ENCODE measurements around the gene DNAJC5G. TPM values are rescaled to one million over a fixed set of nuclear protein-coding genes. Genes with fewer than 3 reads are reported as not detected.
"Not testable (repeated sequence)": the region's sequence is repeated elsewhere in the genome, so short reads cannot be mapped to it uniquely, and the experiment has no call there.

Gene DNAJC5G
- total RNA-seq, 2 experiments from 2014 or later, result not detected

DNA sequence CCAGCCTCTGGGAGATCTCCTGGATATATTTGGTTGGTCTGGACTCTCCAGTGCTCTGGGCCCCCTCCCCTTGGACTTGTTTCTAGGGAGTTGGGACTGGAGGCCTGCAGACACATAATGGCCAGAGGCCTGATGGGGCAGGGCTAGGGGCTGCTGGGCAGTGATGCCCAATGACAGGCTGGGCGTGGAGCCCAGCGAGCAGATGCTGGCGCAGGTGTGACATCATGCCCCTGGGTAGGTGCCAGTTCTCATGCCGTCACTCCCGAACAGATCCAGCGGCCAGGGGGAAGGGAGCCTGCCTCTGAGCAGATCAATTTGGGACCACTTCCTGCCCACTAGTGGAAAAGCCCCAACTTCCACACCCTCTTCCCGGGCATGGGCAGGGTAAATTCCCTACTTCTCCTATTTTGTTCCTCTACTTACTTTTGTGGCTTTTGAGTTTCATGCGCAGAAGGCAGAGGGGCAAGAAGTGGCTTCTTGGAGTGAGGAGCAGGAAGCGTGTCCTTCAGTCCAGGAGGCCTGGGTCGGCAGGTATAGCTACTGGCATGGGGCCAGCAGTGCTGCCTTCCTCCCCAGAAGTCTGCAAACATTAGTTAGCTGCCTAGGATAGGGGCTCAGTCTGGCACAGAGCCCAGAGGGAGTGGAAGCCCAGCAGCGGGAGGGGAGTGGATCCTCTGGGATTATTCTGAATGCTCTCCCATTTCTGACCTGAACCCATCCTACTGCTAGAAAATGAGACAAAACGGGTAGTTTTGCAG is 41.6 kb downstream of the DNAJC5G start:
- ChIA-PET CTCF (interaction anchor here (1.0 to 1.5 kb wide), 2 partner anchors 13 to 53 kb away, joined by 3 read pairs; no protein-coding TSS in a partner anchor), POLR2A (no interaction called here)
- H3K4me1 Mint-ChIP-seq (ENCODE audit: low read depth), result peaks cover 6% of the 10 kb centered on the region
- H3K9me3 Mint-ChIP-seq (ENCODE audit: insufficient read depth), result no peaks in the 10 kb centered on the region
- DNase-seq (no peak), ATAC-seq (no peak)
- no peak overlapping the region for H3K4me3 Mint-ChIP-seq
- H3K36me3 Mint-ChIP-seq (ENCODE audit: low read depth), result peaks cover 2% of the 10 kb centered on the region
- H3K27me3 Mint-ChIP-seq (ENCODE audit: low read depth), result no peaks in the 10 kb centered on the region
- no peak overlapping the region for H3K27ac Mint-ChIP-seq

DNA sequence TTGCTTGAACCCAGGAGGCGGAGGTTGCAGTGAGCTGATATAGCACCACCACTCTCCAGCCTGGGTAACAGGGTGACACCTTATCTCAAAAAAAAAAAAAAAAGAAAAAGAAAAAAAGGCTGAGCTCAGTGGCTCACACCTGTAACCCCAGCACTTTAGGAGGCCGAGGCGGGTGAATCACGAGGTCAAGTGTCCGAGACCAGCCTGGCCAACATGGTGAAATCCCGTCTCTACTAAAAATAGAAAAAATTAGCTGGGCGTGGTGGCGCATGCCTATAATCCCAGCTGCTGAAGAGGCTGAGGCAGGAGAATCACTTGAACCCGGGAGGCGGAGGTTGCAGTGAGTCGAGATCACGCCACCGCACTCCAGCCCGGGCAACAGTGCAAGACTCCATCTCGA is 44.6 kb downstream of the DNAJC5G start:
- ATAC-seq; DNase-seq; POLR2A ChIA-PET; H3K9me3 Mint-ChIP-seq (ENCODE audit: insufficient read depth); H3K36me3 Mint-ChIP-seq (ENCODE audit: low read depth); H3K27ac Mint-ChIP-seq; CTCF ChIA-PET; H3K4me3 Mint-ChIP-seq; H3K27me3 Mint-ChIP-seq (ENCODE audit: low read depth): not testable (repeated sequence)
- peaks cover 22% of the 10 kb centered on the region for H3K4me1 Mint-ChIP-seq (ENCODE audit: low read depth)

DNA sequence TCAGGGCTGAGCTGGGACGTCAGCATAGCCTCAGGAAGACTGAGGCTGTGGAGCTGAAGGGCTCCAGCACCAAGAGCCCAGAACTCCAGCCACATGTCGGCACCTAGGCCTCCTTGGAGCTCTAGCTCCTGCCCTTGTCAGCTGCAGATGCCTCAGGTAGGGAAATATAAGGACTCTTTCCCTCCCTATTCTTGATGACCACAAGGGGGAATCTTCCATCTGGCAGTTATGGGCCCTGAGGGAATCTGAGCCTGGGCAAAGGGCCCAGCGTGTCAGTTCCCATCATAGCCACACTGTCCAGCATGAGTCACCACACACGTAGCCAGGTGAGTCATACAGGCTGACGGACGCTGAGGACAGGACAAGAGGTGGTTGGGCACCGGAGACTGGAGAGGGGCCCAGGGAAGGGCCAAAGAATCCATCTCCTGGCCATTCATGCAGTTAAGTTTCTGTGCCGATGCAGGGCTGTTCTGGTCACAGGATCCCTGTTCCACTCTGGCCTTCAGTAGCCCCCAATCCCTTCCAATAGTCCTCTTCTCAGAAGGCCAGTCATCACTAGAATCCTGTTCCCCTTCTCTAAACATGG is 45.8 kb downstream of the DNAJC5G start:
- Mint-ChIP-seq H3K9me3 (ENCODE audit: insufficient read depth) (no peaks in the 10 kb centered on the region), H3K27me3 (ENCODE audit: low read depth) (no peaks in the 10 kb centered on the region), H3K27ac (no peak overlapping the region), H3K36me3 (ENCODE audit: low read depth) (peaks cover 16% of the 10 kb centered on the region), H3K4me3 (no peak overlapping the region), H3K4me1 (ENCODE audit: low read depth) (peaks cover 22% of the 10 kb centered on the region)
- ChIA-PET POLR2A (no interaction called here), CTCF (interaction anchor here (1.2 to 4.2 kb wide), 5 partner anchors 10 to 110 kb away, joined by 3 to 36 read pairs (median 3); partner anchors contain the start of genes EIF2B4 and SNX17)
- ATAC-seq (no peak), DNase-seq (no peak)

DNA sequence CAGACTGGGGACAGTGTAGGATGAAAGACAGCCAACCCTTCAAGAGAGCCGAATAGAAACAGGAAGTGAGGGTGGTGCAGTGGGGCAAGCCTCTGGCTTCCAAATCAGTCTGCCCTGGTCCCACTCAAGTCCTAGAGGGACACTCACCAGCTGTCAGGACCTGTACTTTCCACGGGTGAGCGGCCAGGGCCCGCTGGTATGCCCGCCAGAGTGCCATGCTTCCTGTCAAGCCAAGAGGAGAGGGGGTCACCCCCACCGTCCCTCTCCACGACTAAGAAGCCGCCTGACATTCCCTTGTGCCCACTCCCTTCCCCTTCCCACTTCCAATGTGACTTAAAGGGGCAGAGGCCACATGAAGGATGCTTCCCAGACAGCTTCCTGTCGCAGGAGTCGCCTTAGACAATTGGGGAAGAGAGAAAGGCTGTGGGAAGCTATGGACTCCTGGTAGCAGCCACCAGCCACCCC is 47.1 kb downstream of the DNAJC5G start:
- Mint-ChIP-seq H3K4me1 (ENCODE audit: low read depth) (peaks cover 22% of the 10 kb centered on the region), H3K27me3 (ENCODE audit: low read depth) (no peaks in the 10 kb centered on the region), H3K9me3 (ENCODE audit: insufficient read depth) (no peaks in the 10 kb centered on the region), H3K36me3 (ENCODE audit: low read depth) (peaks cover 27% of the 10 kb centered on the region), H3K27ac (peak overlapping the region; percentile 98), H3K4me3 (peak overlapping the region; percentile 98)
- POLR2A ChIA-PET, result interaction anchor here (0.7 to 2.4 kb wide), 15 partner anchors 11 to 251 kb away, joined by 3 to 15 read pairs (median 4); partner anchors contain the start of genes EIF2B4, GTF3C2, NRBP1 and OST4
- peak; percentile 47 for ATAC-seq
- CTCF ChIA-PET, result interaction anchor here (0.8 to 4.2 kb wide), 8 partner anchors 11 to 361 kb away, joined by 3 to 36 read pairs (median 4); partner anchors contain the start of genes EIF2B4, PREB and SNX17
- DNase-seq, result peak; percentile 36

DNA sequence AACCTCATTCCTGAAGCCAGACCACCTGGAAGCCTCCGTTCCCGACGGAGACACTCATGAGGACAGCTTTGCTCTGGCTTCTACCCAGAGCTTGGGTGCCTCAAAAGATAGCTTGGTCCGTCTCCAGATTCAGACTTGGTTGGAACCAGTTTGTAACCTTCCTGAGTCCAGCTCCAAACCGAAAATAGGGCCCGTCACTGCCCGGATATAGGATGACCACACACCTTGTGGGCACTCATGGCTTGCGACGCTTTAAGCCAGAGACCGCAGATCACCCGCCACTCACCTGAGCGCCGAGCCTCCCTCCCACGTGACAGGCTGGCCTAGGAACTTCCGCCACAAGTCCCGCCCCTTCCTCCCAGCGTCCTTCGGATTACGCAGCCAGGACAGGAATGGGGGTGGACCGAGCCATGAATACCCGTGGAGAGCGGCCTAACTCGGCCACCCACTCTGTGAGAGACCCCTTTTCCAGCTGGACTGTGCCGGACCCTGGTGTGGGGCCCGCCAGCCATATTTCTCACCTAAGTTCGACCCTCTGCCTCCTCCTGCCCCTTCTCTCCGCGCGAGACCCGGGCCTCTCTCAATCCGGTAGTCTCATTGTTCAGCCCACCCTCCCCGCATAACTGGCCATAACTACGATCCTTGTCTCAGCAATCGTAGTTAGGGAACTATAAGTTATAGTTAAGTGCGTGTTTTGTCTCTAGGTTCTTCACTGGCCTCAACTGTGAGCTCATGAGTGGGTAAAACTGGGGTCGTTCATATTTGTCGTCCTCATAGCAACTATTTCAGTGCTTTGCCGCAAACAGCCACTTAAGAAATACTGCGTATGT is 47.7 kb downstream of the DNAJC5G start, which contains the start of gene MPV17:
Gene MPV17, minus strand, starts transcription at position 332 of the 830 bp plus-strand sequence. CDS start 580 bp downstream, outside the sequence.
- H3K4me1 Mint-ChIP-seq (ENCODE audit: low read depth), result peaks cover 22% of the 10 kb centered on the region
- no peaks in the 10 kb centered on the region for H3K9me3 Mint-ChIP-seq (ENCODE audit: insufficient read depth)
- H3K36me3 Mint-ChIP-seq (ENCODE audit: low read depth), result peaks cover 31% of the 10 kb centered on the region
- POLR2A ChIA-PET, result interaction anchor here (0.6 to 2.4 kb wide), 21 partner anchors 10 to 305 kb away, joined by 3 to 15 read pairs (median 4); partner anchors contain the start of genes CCDC121, EIF2B4, GPN1 and GTF3C2
- CTCF ChIA-PET, result interaction anchor here (0.8 to 4.2 kb wide), 9 partner anchors 11 to 360 kb away, joined by 3 to 36 read pairs (median 4); partner anchors contain the start of genes EIF2B4, PREB and SNX17
- DNase-seq (peak; percentile 92), ATAC-seq (peak; percentile 96)
- H3K27me3 Mint-ChIP-seq (ENCODE audit: low read depth), result no peaks in the 10 kb centered on the region
- peak within 1 kb of the TSS; percentile 98 for H3K4me3 Mint-ChIP-seq
- peak within 1 kb of the TSS; percentile 98 for H3K27ac Mint-ChIP-seq

DNA sequence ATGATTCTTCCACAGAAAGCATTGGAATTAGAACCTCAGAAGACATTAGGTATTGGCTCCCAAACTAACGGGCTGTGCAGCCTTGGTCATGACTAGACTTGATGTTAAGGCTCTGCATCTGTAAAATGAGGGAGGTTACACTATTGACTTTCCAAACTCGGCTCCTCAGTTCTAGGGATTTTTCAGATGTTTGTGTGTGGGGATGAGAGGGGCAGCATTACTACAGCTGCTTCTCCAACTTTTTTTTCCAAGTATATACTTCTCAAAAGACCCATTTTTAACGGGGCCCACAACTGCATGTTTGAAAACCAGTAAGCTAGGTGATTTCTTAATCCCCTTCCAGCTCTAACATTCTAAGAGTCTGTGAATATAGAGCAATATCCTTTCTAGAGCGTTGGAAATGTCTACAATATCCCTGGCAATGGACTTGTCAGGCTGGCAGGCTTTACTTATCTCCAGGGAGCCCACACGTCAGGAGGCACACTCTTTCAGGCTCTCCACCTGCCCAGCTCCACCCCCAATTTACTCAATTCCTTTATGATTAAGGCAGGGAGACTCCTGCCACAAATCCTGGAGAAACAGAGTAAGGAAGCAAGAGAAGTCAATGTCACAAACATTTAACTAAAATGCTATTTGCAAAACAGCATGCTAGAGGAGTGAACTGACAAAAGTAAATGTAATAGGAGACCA is 48.5 kb downstream of the DNAJC5G start:
- Mint-ChIP-seq H3K4me3 (peak overlapping the region; percentile 98), H3K27ac (peak overlapping the region; percentile 98), H3K4me1 (ENCODE audit: low read depth) (peaks cover 22% of the 10 kb centered on the region), H3K27me3 (ENCODE audit: low read depth) (no peaks in the 10 kb centered on the region), H3K36me3 (ENCODE audit: low read depth) (peaks cover 38% of the 10 kb centered on the region), H3K9me3 (ENCODE audit: insufficient read depth) (no peaks in the 10 kb centered on the region)
- peak; percentile 4 for ATAC-seq
- ChIA-PET CTCF (interaction anchor here (1.3 to 4.2 kb wide), 7 partner anchors 10 to 190 kb away, joined by 3 to 36 read pairs (median 5); partner anchors contain the start of genes EIF2B4, PREB and SNX17), POLR2A (interaction anchor here (0.6 to 2.4 kb wide), 12 partner anchors 10 to 305 kb away, joined by 3 to 15 read pairs (median 6); partner anchors contain the start of genes CCDC121, GPN1, GTF3C2 and ZNF513)
- DNase-seq, result no peak

DNA sequence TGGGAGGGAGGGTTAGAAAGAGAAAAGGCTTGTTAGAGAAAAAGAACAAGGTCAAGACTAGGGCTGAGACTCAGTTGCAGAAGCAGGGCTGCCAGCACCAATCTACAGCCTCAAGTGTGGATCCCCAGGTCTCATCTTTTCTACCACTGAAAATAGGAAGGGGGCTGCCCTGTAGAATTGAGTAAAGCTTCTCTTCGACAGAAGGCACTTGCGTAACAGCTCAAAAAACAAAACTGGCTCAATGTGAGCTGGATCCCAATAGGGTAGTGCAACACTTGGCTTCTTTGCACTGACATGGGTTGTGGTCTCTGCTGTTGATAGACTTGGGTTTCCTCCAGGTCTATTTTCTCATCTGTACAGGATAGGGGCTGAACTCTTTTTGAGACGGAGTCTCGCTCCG is 49.5 kb downstream of the DNAJC5G start:
- CTCF ChIA-PET, result interaction anchor here (1.1 to 4.2 kb wide), 3 partner anchors 11 to 45 kb away, joined by 3 to 36 read pairs (median 13); partner anchors contain the start of genes EIF2B4 and SNX17
- no peak overlapping the region for H3K4me3 Mint-ChIP-seq
- POLR2A ChIA-PET, result interaction anchor here (1.0 to 1.6 kb wide), 2 partner anchors 12 to 20 kb away, joined by 3 to 7 read pairs; no protein-coding TSS in a partner anchor

More for the DNA sequence above, 49.5 kb downstream of the DNAJC5G start:
- DNase-seq, result no peak
- H3K4me1 Mint-ChIP-seq (ENCODE audit: low read depth), result peaks cover 22% of the 10 kb centered on the region
- H3K27me3 Mint-ChIP-seq (ENCODE audit: low read depth), result no peaks in the 10 kb centered on the region
- peak overlapping the region; percentile 4 for H3K27ac Mint-ChIP-seq
- ATAC-seq, result no peak
- H3K36me3 Mint-ChIP-seq (ENCODE audit: low read depth), result peaks cover 45% of the 10 kb centered on the region
- no peaks in the 10 kb centered on the region for H3K9me3 Mint-ChIP-seq (ENCODE audit: insufficient read depth)

Other genes starting within 250 kb of the DNAJC5G start
- gene TMEM214, start 242.5 kb upstream of the DNAJC5G start, total RNA-seq, result 10 to 100 TPM; 73.7 to 75.6 TPM
- gene AGBL5, start 223.8 kb upstream of the DNAJC5G start, total RNA-seq, result 10 to 100 TPM; 13.9 to 14.8 TPM
- 100 to 1,000 TPM; 334 to 346 TPM for gene OST4, start 203.8 kb upstream of the DNAJC5G start, total RNA-seq
- 1 to 10 TPM; 1.1 to 1.4 TPM for gene EMILIN1, start 196.8 kb upstream of the DNAJC5G start, total RNA-seq
- 10 to 100 TPM; 12.1 to 12.4 TPM for gene KHK, start 188.7 kb upstream of the DNAJC5G start, total RNA-seq
- under 1 TPM; 0.61 to 0.94 TPM for gene CGREF1, start 156.3 kb upstream of the DNAJC5G start, total RNA-seq
- gene ABHD1, start 151.6 kb upstream of the DNAJC5G start, total RNA-seq, result under 1 TPM; 0.23 to 0.45 TPM
- 10 to 100 TPM; 66.5 to 72.1 TPM for gene PREB, start 140.8 kb upstream of the DNAJC5G start, total RNA-seq
- gene PRR30, start 136.0 kb upstream of the DNAJC5G start, total RNA-seq, result not detected
- gene TCF23, start 126.4 kb upstream of the DNAJC5G start, total RNA-seq, result not detected
- gene ATRAID, start 63.4 kb upstream of the DNAJC5G start, total RNA-seq, result 10 to 100 TPM; 60.2 to 64.7 TPM
- 10 to 100 TPM; 41.5 to 47.4 TPM for gene SLC5A6, start 63.2 kb upstream of the DNAJC5G start, total RNA-seq
- gene CAD, start 58.1 kb upstream of the DNAJC5G start, total RNA-seq, result 10 to 100 TPM; 83.7 to 85.1 TPM
- gene SLC30A3, start 12.4 kb upstream of the DNAJC5G start, total RNA-seq, result not detected
- under 1 TPM; 0.26 to 0.31 TPM for gene TRIM54, start 7.0 kb downstream of the DNAJC5G start, total RNA-seq
- gene UCN, start 33.0 kb downstream of the DNAJC5G start, total RNA-seq, result 1 to 10 TPM; 2.2 to 2.6 TPM
- gene MPV17, start 47.7 kb downstream of the DNAJC5G start, total RNA-seq, result 10 to 100 TPM; 78.0 to 80.5 TPM
- 10 to 100 TPM; 60.9 to 62.6 TPM for gene GTF3C2, start 81.3 kb downstream of the DNAJC5G start, total RNA-seq
- 10 to 100 TPM; 34.5 to 37.0 TPM for gene EIF2B4, start 94.9 kb downstream of the DNAJC5G start, total RNA-seq
- gene SNX17, start 95.2 kb downstream of the DNAJC5G start, total RNA-seq, result 100 to 1,000 TPM; 119 to 120 TPM
- gene ZNF513, start 105.3 kb downstream of the DNAJC5G start, total RNA-seq, result 10 to 100 TPM; 11.8 to 13.3 TPM
- 100 to 1,000 TPM; 130 to 136 TPM for gene PPM1G, start 134.2 kb downstream of the DNAJC5G start, total RNA-seq
- gene NRBP1, start 153.2 kb downstream of the DNAJC5G start, total RNA-seq, result 10 to 100 TPM; 91.2 to 91.3 TPM
- gene KRTCAP3, start 166.9 kb downstream of the DNAJC5G start, total RNA-seq, result 1 to 10 TPM; 5.6 to 6.6 TPM
- gene IFT172, start 214.3 kb downstream of the DNAJC5G start, total RNA-seq, result 10 to 100 TPM; 10.0 to 11.2 TPM
- gene FNDC4, start 219.8 kb downstream of the DNAJC5G start, total RNA-seq, result not detected
- not detected for gene GCKR, start 221.4 kb downstream of the DNAJC5G start, total RNA-seq

Data from activated CD8-positive, alpha-beta T cell treated with anti-CD3 and anti-CD28 coated beads, Interleukin-2, amount 10 ng/mL, durations not matched to agents 7 days and 5 days (primary cell).